ENCODE measurements around the gene LY6G6F. TPM values are rescaled to one million over a fixed set of nuclear protein-coding genes. Genes with fewer than 3 reads are reported as not detected.

The LY6G6F gene
- total and polyA plus RNA-seq, 2 donors (not counting 1 experiment from before 2014, with no cell fraction given): not detected

DNA sequence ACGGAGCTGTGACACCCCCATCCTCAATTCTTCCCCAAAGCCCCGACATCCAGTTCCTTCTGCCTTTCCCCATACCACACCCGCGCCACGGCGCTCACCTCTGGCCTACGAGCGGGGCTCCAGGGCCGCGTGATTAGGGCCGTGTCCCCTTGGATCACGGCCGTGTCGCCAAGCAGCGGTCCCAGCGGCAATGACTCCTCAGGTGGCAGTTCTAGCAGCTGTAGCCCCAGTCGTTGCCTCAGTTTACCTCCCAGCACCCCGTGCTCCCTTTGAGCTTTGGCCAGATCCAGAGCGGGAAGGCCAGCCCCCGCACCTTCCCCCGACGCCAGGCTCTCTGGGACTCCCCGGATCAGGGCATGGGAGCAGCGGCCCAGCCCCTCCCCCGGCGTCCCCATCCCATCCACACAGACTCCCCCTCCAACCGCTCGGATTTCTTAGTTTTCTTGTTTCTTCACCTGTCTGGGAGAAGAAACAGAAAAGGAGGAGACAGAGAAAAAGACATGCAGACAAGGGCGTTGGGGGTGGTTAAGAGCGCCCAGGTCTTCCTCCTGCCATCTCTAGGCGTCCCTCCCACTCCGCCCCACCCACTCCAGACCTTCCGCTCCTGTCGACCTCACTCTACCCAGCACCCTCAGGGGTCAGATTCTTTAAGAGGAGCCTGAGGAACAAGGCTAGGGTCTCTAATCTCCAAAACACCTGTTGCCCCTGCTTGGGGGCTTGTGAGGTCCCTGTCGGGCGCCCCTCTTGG lies 22.3 kb downstream of the LY6G6F start, which contains the start of gene DDAH2:
TSS of gene DDAH2 (minus strand) at position 533 of the 748 bp plus-strand sequence. CDS start at position 395, 138 bp downstream.
- peak within 1 kb of the TSS; percentile 97 for H3K27ac Mint-ChIP-seq
- Histone ChIP-seq H3K27me3 (replicated peaks in 1 of 4; ENCODE audit: control extremely low read depth in 1 of 4, control insufficient read depth in 3 of 4, insufficient read depth in 4 of 4, low read length in 3 of 4) (no peaks in the 10 kb centered on the region), H3K9ac (ENCODE audit: low read length) (peak within 1 kb of the TSS; percentile 90), H3K4me2 (replicated peaks; ENCODE audit: low read depth, low read length, poor library complexity, severe bottlenecking) (peak within 1 kb of the TSS; percentile 88), H3K36me3 (replicated peaks in 1 of 2; ENCODE audit: control extremely low read depth in 1 of 2, control insufficient read depth in 1 of 2, extremely low read depth in 1 of 2, insufficient read depth in 2 of 2, low read length in 1 of 2) (peaks cover 1 to 51% of the 10 kb centered on the region in 2 experiments), H3K9me3 (ENCODE audit: control extremely low read depth in 1 of 3, control insufficient read depth in 2 of 3, insufficient read depth in 1 of 3, low read length in 2 of 3) (no peaks in the 10 kb centered on the region), H3K4me1 (ENCODE audit: control insufficient read depth in 2 of 2, insufficient read depth in 2 of 2, low read length in 2 of 2) (peaks cover 43 to 52% of the 10 kb centered on the region in 2 donors), H2AFZ (ENCODE audit: insufficient read depth, low read depth, low read length, poor library complexity, severe bottlenecking) (peak within 1 kb of the TSS; percentile 81), H3K79me2 (ENCODE audit: control insufficient read depth, insufficient read depth, low read length) (peaks cover 32% of the 10 kb centered on the region), H4K20me1 (ENCODE audit: control insufficient read depth, insufficient read depth, low read length, poor library complexity, severe bottlenecking) (peaks cover 11% of the 10 kb centered on the region), H3K27ac (ENCODE audit: low read length in 2 of 2) (peak within 1 kb of the TSS; percentile 78 to 82), H3K4me3 (ENCODE audit: control extremely low read depth in 1 of 5, extremely low read depth in 1 of 5, insufficient read depth in 1 of 5, low read depth in 2 of 5, low read length in 4 of 5) (peak within 1 kb of the TSS; percentile 67 to 94 (median 85))
- peak within 1 kb of the TSS; percentile 99 for H3K4me3 Mint-ChIP-seq
- no peak for DNase-seq
- no peaks in the 10 kb centered on the region for H3K27me3 Mint-ChIP-seq
- peaks cover 72% of the 10 kb centered on the region for H3K4me1 Mint-ChIP-seq
- peak; percentile 10 for ATAC-seq (ENCODE audit: low read depth)
- POLR2A ChIA-PET: interaction anchor here (1.0 to 2.5 kb wide), 11 partner anchors 11 to 169 kb away, joined by 3 to 36 read pairs (median 11); partner anchors contain the start of genes ABHD16A, EHMT2, HSPA1A and HSPA1L
- CTCF ChIA-PET: interaction anchor here (0.6 to 6.3 kb wide), 21 partner anchors 10 to 170 kb away, joined by 3 to 90 read pairs (median 4); partner anchors contain the start of genes ABHD16A, CLIC1, HSPA1A and HSPA1B
- intact Hi-C loops (cut with micrococcal nuclease): loop anchor here (1.0 kb wide), 2 partner anchors 26 to 40 kb away; partner anchors contain the start of gene ABHD16A
- H3K9me3 Mint-ChIP-seq (ENCODE audit: insufficient read depth): no peaks in the 10 kb centered on the region
- TF ChIP-seq, protein P1, sequence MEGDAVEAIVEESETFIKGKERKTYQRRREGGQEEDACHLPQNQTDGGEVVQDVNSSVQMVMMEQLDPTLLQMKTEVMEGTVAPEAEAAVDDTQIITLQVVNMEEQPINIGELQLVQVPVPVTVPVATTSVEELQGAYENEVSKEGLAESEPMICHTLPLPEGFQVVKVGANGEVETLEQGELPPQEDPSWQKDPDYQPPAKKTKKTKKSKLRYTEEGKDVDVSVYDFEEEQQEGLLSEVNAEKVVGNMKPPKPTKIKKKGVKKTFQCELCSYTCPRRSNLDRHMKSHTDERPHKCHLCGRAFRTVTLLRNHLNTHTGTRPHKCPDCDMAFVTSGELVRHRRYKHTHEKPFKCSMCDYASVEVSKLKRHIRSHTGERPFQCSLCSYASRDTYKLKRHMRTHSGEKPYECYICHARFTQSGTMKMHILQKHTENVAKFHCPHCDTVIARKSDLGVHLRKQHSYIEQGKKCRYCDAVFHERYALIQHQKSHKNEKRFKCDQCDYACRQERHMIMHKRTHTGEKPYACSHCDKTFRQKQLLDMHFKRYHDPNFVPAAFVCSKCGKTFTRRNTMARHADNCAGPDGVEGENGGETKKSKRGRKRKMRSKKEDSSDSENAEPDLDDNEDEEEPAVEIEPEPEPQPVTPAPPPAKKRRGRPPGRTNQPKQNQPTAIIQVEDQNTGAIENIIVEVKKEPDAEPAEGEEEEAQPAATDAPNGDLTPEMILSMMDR (IDR thresholded peaks at IDR 0.05): no peak
- no peak for TF ChIP-seq EZH2 (IDR thresholded peaks at IDR 0.05; ENCODE audit: borderline replicate concordance, insufficient read depth, low read depth, low read length, poor library complexity, severe bottlenecking)
- WGBS (ENCODE audit: insufficient coverage): 36% methylated on average over 29 of the region's 36 CpGs
